CD14-positive monocyte (primary cell): ENCODE data around the gene NUDCD3. TPM values are rescaled to one million over a fixed set of nuclear protein-coding genes. Genes with fewer than 3 reads are reported as not detected.

Source experiments
- DNase-seq, 3 donors: peaks; one replicate each; pipeline ENCODE4 v3.0.0-alpha.2; 2011 to 2022
- H2AFZ ChIP-seq: 2 replicates; pipeline ENCODE4 v1.6.0; 2012; ENCODE audit warnings: mild to moderate bottlenecking, low read depth, low read length, inconsistent platforms; ENCODE audit not compliant: insufficient read depth, poor library complexity, severe bottlenecking
- H3K27ac ChIP-seq, 2 donors: 1 replicate in 1 of 2; 2 replicates in 1 of 2; pipeline ENCODE4 v1.5.1; 2012 to 2013; ENCODE audit warnings: low read length in 2 of 2, control low read depth in 1 of 2, inconsistent platforms in 1 of 2, low read depth in 1 of 2, mild to moderate bottlenecking in 1 of 2
- H3K27me3 ChIP-seq, 2 donors: one replicate each; pipeline versions ENCODE4 v1.6.0 to v1.6.1; 2011 to 2013; ENCODE audit warnings: low read length in 2 of 2; ENCODE audit not compliant: control insufficient read depth in 2 of 2, insufficient read depth in 2 of 2
- H3K36me3 ChIP-seq, 2 donors: replicated peaks in 1 of 2; 1 replicate in 1 of 2; 2 replicates in 1 of 2; pipeline versions ENCODE4 v1.5.1 to v1.6.1; 2012 to 2013; ENCODE audit warnings: low read length in 2 of 2, control low read depth in 1 of 2, inconsistent platforms in 1 of 2, mild to moderate bottlenecking in 1 of 2; ENCODE audit not compliant: insufficient read depth in 2 of 2, control insufficient read depth in 1 of 2
- H3K4me1 ChIP-seq, 2 donors: 1 replicate in 1 of 2; 2 replicates in 1 of 2; pipeline versions ENCODE4 v1.5.1 to v1.6.1; 2012 to 2013; ENCODE audit warnings: low read length in 2 of 2, control low read depth in 1 of 2, inconsistent platforms in 1 of 2, mild to moderate bottlenecking in 1 of 2, moderate library complexity in 1 of 2; ENCODE audit not compliant: insufficient read depth in 2 of 2, control insufficient read depth in 1 of 2
- H3K4me2 ChIP-seq: replicated peaks from 2 replicates; pipeline ENCODE3; 2012; ENCODE audit warnings: low read length, moderate library complexity, mild to moderate bottlenecking; ENCODE audit not compliant: poor library complexity, severe bottlenecking; ENCODE audit errors: extremely low read depth
- H3K4me3 ChIP-seq, 3 experiments: fragments of 200-600 bp in 1 of 3; sonication (generic) in 1 of 3; replicated peaks in 1 of 3; 1 replicate in 2 of 3; 2 replicates in 1 of 3; pipeline ENCODE4 v1.5.1; 2011 to 2013; ENCODE audit warnings: low read length in 3 of 3, mild to moderate bottlenecking in 3 of 3, control low read depth in 2 of 3, low read depth in 2 of 3, inconsistent platforms in 1 of 3, moderate library complexity in 1 of 3
- H3K79me2 ChIP-seq: 2 replicates; pipeline ENCODE4 v1.6.0; 2012; ENCODE audit warnings: mild to moderate bottlenecking, control low read depth, inconsistent platforms, low read length, moderate library complexity; ENCODE audit not compliant: insufficient read depth
- H3K9ac ChIP-seq: 2 replicates; pipeline ENCODE4 v1.6.0; 2017; ENCODE audit warnings: low read length, mild to moderate bottlenecking; ENCODE audit not compliant: insufficient read depth, poor library complexity, severe bottlenecking
- H3K9me3 ChIP-seq, 2 donors: replicated peaks in 1 of 2; 1 replicate in 1 of 2; 2 replicates in 1 of 2; pipeline versions ENCODE4 v1.5.1 to v1.6.1; 2012 to 2013; ENCODE audit warnings: low read length in 2 of 2, control low read depth in 1 of 2; ENCODE audit not compliant: control insufficient read depth in 1 of 2, insufficient read depth in 1 of 2
- H4K20me1 ChIP-seq: 2 replicates; pipeline ENCODE4 v1.6.0; 2012; ENCODE audit warnings: mild to moderate bottlenecking, low read length, control low read depth, moderate library complexity; ENCODE audit not compliant: insufficient read depth
- H3K27ac Mint-ChIP-seq, 7 donors: one replicate each; pipeline ENCODE4 v1.8.0; 2020; ENCODE audit warnings: mild to moderate bottlenecking in 7 of 7, mixed read lengths in 7 of 7, moderate library complexity in 6 of 7, inconsistent platforms in 2 of 7
- H3K27me3 Mint-ChIP-seq, 3 donors: one replicate each; pipeline ENCODE4 v1.8.0; 2021 to 2022; ENCODE audit warnings: low read depth in 3 of 3, mild to moderate bottlenecking in 3 of 3, mixed read lengths in 3 of 3, moderate library complexity in 3 of 3, inconsistent platforms in 1 of 3
- H3K36me3 Mint-ChIP-seq, 2 donors: one replicate each; pipeline ENCODE4 v1.8.0; 2020; ENCODE audit warnings: mixed read lengths in 2 of 2, inconsistent platforms in 1 of 2, mild to moderate bottlenecking in 1 of 2
- H3K4me1 Mint-ChIP-seq: one replicate; pipeline ENCODE4 v1.8.0; 2020; ENCODE audit warnings: mild to moderate bottlenecking, mixed read lengths
- H3K4me3 Mint-ChIP-seq, 2 donors: one replicate each; pipeline ENCODE4 v1.8.0; 2020; ENCODE audit warnings: mild to moderate bottlenecking in 2 of 2, mixed read lengths in 2 of 2, moderate library complexity in 1 of 2
- H3K9me3 Mint-ChIP-seq, 7 donors: one replicate each; pipeline ENCODE4 v1.8.0; 2020 to 2022; ENCODE audit warnings: mixed read lengths in 7 of 7, mild to moderate bottlenecking in 6 of 7, moderate library complexity in 6 of 7, inconsistent platforms in 2 of 7
- WGBS: methylation state at CpG from one replicate; pipeline ENCODE4 v1.1.5; 2013; ENCODE audit warnings: missing lambda C conversion rate; ENCODE audit not compliant: insufficient coverage; 5-methylcytosine and 5-hydroxymethylcytosine counted together
- intact Hi-C, 2 donors: fragments of 100-400 bp; cut with micrococcal nuclease; formaldehyde crosslinking; loops; one replicate each; pipeline versions ENCODE4 v1.15.0 to v1.15.1; 2023
- polyA plus RNA-seq, 3 donors: library from polyadenylated mRNA; depleted of rRNA in 1 of 3; unstranded in 2 of 3; stranded (reverse) in 1 of 3; fragments of 300-500 nt in 2 of 3; fragments of >200 nt in 1 of 3; fragmentation: Illumina TruSeq in 2 of 3; gene quantifications; 1 replicate in 2 of 3; 2 replicates in 1 of 3; pipeline ENCODE4 v1.2.3, GENCODE V29; 2012 to 2021
- TF ChIP-seq, protein P1 (sequence below): fragments of 200-600 bp; IDR thresholded peaks from one replicate; pipeline ENCODE4 v1.8.0; 2022; ENCODE audit warnings: antibody characterized with exemption, mild to moderate bottlenecking

Gene NUDCD3
- polyA plus RNA-seq, 3 donors, result 13.6 to 26.5 (median 21.6) TPM

GRCh38 chr7:44538798-44539668, 48.6 kb upstream of the NUDCD3 start:
- H3K27me3 Mint-ChIP-seq, result peaks cover 0 to 9% (median 2%) of the 10 kb centered on the region in 3 donors
- Histone ChIP-seq H3K4me2 (no peak overlapping the region), H3K79me2 (no peaks in the 10 kb centered on the region), H4K20me1 (no peaks in the 10 kb centered on the region), H3K27ac (no peak overlapping the region), H3K4me1 (peaks cover 7 to 11% of the 10 kb centered on the region in 2 donors), H3K9me3 (no peaks in the 10 kb centered on the region), H2AFZ (no peak overlapping the region), H3K4me3 (no peak overlapping the region), H3K9ac (no peak overlapping the region), H3K36me3 (no peaks in the 10 kb centered on the region), H3K27me3 (no peaks in the 10 kb centered on the region)
- TF ChIP-seq, protein P1, sequence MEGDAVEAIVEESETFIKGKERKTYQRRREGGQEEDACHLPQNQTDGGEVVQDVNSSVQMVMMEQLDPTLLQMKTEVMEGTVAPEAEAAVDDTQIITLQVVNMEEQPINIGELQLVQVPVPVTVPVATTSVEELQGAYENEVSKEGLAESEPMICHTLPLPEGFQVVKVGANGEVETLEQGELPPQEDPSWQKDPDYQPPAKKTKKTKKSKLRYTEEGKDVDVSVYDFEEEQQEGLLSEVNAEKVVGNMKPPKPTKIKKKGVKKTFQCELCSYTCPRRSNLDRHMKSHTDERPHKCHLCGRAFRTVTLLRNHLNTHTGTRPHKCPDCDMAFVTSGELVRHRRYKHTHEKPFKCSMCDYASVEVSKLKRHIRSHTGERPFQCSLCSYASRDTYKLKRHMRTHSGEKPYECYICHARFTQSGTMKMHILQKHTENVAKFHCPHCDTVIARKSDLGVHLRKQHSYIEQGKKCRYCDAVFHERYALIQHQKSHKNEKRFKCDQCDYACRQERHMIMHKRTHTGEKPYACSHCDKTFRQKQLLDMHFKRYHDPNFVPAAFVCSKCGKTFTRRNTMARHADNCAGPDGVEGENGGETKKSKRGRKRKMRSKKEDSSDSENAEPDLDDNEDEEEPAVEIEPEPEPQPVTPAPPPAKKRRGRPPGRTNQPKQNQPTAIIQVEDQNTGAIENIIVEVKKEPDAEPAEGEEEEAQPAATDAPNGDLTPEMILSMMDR, result no peak
- DNase-seq, result no peak
- 94% methylated on average over 31 of the region's 32 CpGs for WGBS
- no peak overlapping the region for H3K4me3 Mint-ChIP-seq
- no peaks in the 10 kb centered on the region for H3K9me3 Mint-ChIP-seq
- peaks cover 9% of the 10 kb centered on the region for H3K4me1 Mint-ChIP-seq
- peak overlapping the region in 1 of 7 donors; percentile 15 for H3K27ac Mint-ChIP-seq
- H3K36me3 Mint-ChIP-seq, result no peaks in the 10 kb centered on the region
- intact Hi-C loops, result no loop called here

DNA sequence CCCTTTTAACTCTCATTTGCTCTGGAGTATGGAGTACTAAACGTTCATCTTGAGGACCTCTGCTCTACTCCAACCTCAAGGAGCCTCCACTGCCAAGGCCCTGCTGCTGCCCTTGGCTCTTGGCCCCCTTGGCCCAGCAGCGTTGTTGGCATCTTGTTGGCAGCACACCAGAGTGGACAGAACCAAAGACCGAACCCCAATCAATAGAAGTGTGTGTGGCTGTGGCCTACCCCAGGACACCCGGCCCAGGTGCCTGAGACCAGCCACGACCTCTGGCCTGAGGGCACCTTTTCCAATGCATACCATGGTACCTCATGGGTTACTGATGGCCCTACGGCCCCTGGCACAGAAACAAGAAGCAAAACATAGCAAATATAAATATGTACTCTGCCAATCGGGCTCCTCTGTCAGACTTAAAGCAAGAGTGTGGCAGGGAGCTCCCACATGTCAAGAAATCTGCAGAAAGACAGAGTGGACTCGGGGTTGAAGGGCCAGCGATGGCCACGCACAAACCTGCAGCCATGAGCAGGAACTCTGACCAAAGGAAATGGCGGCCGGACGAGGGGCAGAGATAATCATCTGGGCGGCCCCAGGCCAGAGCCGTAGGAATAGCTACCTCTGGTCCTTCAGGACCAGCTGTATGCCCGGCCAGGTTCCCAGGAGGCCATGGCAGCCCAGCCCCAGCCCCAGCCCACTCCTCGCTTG, 47.8 kb upstream of the NUDCD3 start:
- Histone ChIP-seq H3K4me2 (no peak overlapping the region), H3K79me2 (no peaks in the 10 kb centered on the region), H3K4me3 (no peak overlapping the region), H4K20me1 (no peaks in the 10 kb centered on the region), H3K36me3 (no peaks in the 10 kb centered on the region), H3K4me1 (peaks cover 7 to 10% of the 10 kb centered on the region in 2 donors), H3K27ac (no peak overlapping the region), H3K9ac (no peak overlapping the region), H3K9me3 (no peaks in the 10 kb centered on the region), H3K27me3 (no peaks in the 10 kb centered on the region), H2AFZ (no peak overlapping the region)
- peaks cover 0 to 9% (median 2%) of the 10 kb centered on the region in 3 donors for H3K27me3 Mint-ChIP-seq
- TF ChIP-seq, protein P1, result no peak
- H3K27ac Mint-ChIP-seq, result no peak overlapping the region
- H3K36me3 Mint-ChIP-seq, result no peaks in the 10 kb centered on the region
- H3K4me1 Mint-ChIP-seq, result peaks cover 4% of the 10 kb centered on the region
- no peaks in the 10 kb centered on the region for H3K9me3 Mint-ChIP-seq
- DNase-seq, result no peak
- no peak overlapping the region for H3K4me3 Mint-ChIP-seq
- intact Hi-C loops, result no loop called here
- 97% methylated on average over 14 of the region's 17 CpGs for WGBS
